ENCODE measurements around the gene PPP1R3C.

PPP1R3C gene

GRCh38 chr10:91632671-91633550, at the start of gene PPP1R3C:
TSS of gene PPP1R3C (minus strand) at chr10:91633071. CDS start at chr10:91632969, 102 bp downstream.
- TF ChIP-seq, protein P1, sequence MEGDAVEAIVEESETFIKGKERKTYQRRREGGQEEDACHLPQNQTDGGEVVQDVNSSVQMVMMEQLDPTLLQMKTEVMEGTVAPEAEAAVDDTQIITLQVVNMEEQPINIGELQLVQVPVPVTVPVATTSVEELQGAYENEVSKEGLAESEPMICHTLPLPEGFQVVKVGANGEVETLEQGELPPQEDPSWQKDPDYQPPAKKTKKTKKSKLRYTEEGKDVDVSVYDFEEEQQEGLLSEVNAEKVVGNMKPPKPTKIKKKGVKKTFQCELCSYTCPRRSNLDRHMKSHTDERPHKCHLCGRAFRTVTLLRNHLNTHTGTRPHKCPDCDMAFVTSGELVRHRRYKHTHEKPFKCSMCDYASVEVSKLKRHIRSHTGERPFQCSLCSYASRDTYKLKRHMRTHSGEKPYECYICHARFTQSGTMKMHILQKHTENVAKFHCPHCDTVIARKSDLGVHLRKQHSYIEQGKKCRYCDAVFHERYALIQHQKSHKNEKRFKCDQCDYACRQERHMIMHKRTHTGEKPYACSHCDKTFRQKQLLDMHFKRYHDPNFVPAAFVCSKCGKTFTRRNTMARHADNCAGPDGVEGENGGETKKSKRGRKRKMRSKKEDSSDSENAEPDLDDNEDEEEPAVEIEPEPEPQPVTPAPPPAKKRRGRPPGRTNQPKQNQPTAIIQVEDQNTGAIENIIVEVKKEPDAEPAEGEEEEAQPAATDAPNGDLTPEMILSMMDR (IDR thresholded peaks at IDR 0.05; ENCODE audit: low read length, missing control alignments), result peak; percentile 32
- peak within 1 kb of the TSS; percentile 73 for H3K4me3 ChIP-seq (replicated peaks; ENCODE audit: low read depth, low read length)
- peak; percentile 88 for DNase-seq (ENCODE audit: low read depth)

DNA sequence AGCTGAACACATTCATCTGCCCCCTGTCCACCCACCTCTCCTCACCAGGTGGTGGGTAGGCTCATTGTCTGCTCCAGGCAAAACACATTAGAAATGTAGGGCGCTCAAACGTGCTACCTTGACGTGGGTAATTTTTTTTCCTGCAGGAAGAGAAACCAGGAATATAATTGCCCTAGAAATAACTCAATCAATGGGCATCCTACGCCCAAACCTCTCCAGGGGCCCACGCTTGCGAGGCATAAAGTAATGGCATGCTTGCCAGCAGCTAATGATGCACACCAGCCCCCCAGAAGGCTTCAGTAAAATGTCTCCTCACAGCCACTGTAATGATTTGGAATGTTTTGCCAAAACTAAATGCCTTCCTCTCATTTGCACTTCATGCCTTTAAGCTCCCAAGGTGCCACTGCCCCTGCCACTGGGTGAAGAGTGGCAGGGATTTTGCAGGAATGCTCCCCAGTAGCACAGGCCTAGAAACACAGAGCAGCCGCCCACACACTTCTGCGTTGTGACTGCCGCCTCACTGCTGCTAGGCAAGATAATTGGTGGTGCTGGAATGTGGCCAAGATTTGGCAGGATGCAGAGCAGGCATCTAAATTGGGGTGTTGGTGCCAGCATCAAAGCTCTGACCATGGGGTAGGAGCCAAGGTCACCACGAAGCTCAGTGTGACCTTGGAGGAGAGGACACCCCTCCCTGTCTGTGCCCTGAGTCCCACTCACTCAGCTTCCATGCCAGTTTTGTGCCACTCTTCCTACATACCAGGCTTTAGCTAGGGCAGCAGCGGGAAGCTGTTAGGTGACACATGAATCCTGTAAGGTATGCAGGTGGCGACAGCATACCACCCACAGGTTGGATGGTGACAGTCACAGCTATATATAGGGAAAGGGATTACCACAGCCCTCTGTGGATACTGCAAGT, 48.7 kb upstream of the PPP1R3C start:
- DNase-seq (ENCODE audit: low read depth), result peak; percentile 8
- TF ChIP-seq, protein P1 (IDR thresholded peaks at IDR 0.05; ENCODE audit: low read length, missing control alignments), result no peak
- H3K4me3 ChIP-seq (replicated peaks; ENCODE audit: low read depth, low read length), result no peak overlapping the region

DNA sequence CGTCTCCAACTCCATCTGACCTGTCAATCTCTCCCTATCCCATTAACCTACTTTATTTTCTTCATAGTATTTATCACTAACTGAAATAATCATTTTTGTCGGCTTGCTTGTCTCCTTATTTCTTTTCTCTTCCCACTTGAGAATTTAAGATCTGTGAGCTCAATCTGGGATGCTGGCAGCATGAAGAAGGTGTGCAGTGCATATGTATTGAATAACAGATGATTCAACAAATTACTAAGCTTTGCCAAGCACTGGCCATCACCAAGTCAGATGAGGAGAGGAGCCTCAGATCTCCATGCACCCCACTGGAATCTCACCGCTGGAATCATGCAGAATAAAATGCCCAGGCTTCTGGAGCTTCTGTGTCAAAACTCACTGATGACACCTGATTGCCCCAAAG, 47.6 kb upstream of the PPP1R3C start:
- TF ChIP-seq, protein P1 (IDR thresholded peaks at IDR 0.05; ENCODE audit: low read length, missing control alignments), result no peak
- no peak overlapping the region for H3K4me3 ChIP-seq (replicated peaks; ENCODE audit: low read depth, low read length)
- no peak for DNase-seq (ENCODE audit: low read depth)

- no peak overlapping the region for H3K4me3 ChIP-seq (replicated peaks; ENCODE audit: low read depth, low read length)
- TF ChIP-seq, protein P1 (IDR thresholded peaks at IDR 0.05; ENCODE audit: low read length, missing control alignments), result no peak
- DNase-seq (ENCODE audit: low read depth), result no peak
These were observed 46.4 kb upstream of the PPP1R3C start for GRCh38 chr10:91679296-91679695.

DNA sequence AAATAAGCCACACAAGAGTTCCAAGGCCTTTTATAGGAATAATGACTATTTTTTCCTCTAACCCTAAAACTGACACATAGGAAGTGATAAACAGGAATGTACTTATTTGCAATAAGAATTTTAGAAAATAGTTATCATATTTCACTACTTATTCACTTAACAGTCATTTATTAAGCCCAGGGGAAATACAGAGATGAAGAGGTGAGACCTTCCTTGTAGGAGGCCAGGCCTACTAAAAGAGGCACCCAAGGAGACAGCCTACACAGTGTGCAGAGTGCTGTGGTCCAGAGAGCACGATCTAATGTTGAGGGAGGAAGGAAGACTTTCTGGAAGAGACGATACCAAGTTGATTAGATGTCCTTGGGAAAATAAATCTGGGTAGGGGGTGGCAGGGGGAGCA, 45.0 kb upstream of the PPP1R3C start:
- DNase-seq (ENCODE audit: low read depth), result no peak
- TF ChIP-seq, protein P1 (IDR thresholded peaks at IDR 0.05; ENCODE audit: low read length, missing control alignments), result no peak
- no peak overlapping the region for H3K4me3 ChIP-seq (replicated peaks; ENCODE audit: low read depth, low read length)

GRCh38 chr10:91672021-91672608, 39.2 kb upstream of the PPP1R3C start:
- DNase-seq (ENCODE audit: low read depth), result peak; percentile 64
- TF ChIP-seq, protein P1 (IDR thresholded peaks at IDR 0.05; ENCODE audit: low read length, missing control alignments), result no peak
- H3K4me3 ChIP-seq (replicated peaks; ENCODE audit: low read depth, low read length), result no peak overlapping the region
